ENCODE data around the gene RAB44. TPM values are rescaled to one million over a fixed set of nuclear protein-coding genes. Genes with fewer than 3 reads are reported as not detected.
A peak's percentile ranks its signal among the peaks of the same experiment; 100 is the strongest.

The RAB44 gene
- total RNA-seq, 2 donors from 2014 or later, result 0.08 to 0.30 TPM

DNA sequence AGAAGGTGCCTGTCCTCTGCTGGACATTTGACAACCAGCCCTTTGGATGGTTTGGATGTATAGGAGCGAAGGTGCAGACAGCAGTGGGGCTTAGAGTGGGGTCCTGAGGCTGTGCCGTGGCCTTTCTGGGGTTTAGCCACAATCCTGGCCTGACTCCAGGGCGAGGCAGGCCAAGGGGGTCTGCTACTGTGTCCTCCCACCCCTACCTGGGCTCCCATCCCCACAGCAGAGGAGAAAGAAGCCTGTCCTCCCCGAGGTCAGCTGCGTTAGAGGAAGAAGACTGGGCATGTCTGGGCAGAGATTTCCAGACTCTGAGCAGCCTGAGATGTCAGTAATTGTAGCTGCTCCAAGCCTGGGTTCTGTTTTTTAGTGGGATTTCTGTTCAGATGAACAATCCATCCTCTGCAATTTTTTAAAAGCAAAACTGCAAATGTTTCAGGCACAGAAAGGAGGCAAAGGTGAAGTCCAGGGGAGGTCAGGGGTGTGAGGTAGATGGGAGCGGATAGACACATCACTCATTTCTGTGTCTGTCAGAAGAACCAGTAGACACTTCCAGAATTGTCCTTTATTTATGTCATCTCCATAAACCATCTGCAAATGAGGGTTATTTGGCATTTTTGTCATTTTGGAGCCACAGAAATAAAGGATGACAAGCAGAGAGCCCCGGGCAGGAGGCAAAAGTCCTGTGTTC, 20.4 kb upstream of the RAB44 start:
- Histone ChIP-seq H3K27ac (peak overlapping the region; percentile 95), H3K36me3 (no peaks in the 10 kb centered on the region), H3K27me3 (no peaks in the 10 kb centered on the region), H3K4me3 (no peak overlapping the region), H3K4me1 (peaks cover 13% of the 10 kb centered on the region), H3K9me3 (no peaks in the 10 kb centered on the region), H3K9ac (ENCODE audit: low read depth in 2 of 2, low read length in 2 of 2) (peak overlapping the region in 1 of 2 donors; percentile 98)
- DNase-seq, result no peak
- TF ChIP-seq, protein P1, sequence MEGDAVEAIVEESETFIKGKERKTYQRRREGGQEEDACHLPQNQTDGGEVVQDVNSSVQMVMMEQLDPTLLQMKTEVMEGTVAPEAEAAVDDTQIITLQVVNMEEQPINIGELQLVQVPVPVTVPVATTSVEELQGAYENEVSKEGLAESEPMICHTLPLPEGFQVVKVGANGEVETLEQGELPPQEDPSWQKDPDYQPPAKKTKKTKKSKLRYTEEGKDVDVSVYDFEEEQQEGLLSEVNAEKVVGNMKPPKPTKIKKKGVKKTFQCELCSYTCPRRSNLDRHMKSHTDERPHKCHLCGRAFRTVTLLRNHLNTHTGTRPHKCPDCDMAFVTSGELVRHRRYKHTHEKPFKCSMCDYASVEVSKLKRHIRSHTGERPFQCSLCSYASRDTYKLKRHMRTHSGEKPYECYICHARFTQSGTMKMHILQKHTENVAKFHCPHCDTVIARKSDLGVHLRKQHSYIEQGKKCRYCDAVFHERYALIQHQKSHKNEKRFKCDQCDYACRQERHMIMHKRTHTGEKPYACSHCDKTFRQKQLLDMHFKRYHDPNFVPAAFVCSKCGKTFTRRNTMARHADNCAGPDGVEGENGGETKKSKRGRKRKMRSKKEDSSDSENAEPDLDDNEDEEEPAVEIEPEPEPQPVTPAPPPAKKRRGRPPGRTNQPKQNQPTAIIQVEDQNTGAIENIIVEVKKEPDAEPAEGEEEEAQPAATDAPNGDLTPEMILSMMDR (IDR thresholded peaks at IDR 0.05), result no peak
- intact Hi-C loops (cut with DNase I), result no loop called here

DNA sequence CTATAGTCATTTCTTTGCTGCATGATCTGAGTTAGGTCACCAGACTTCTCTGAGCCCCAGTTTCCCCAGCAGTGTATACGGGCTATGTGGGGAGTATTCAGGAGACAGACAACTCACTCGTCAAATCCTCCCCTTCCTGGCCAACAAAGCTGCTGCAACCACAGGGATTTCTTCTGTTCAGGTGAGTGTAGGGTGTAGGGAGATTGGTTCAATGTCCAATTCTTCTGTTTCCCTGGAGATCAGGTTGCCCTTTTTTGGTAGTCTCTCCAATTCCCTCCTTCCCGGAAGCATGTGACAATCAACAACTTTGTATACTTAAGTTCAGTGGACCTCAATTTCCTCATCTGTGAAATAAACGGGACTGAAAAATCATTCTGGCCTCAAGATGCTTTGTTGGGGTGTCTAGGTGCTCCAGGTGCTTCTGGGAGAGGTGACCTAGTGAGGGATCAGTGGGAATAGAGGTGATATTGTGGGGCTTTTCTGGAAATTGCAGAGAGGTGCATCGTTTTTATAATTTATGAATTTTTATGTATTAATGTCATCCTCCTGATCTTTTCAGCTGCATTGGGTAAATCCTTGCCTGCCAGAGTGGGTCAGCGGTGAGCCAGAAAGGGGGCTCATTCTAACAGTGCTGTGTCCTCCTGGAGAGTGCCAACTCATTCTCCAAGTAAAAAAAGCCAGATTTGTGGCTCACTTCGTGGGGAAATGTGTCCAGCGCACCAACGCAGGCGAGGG, 19.7 kb upstream of the RAB44 start:
- no peaks in the 10 kb centered on the region for H3K9me3 ChIP-seq
- TF ChIP-seq, protein P1 (IDR thresholded peaks at IDR 0.05), result no peak
- peak; percentile 52 for DNase-seq
- H3K27me3 ChIP-seq, result no peaks in the 10 kb centered on the region
- intact Hi-C loops (cut with DNase I), result no loop called here
- peaks cover 17% of the 10 kb centered on the region for H3K4me1 ChIP-seq
- peak overlapping the region; percentile 74 for H3K4me3 ChIP-seq
- peak overlapping the region in 1 of 2 donors; percentile 98 for H3K9ac ChIP-seq (ENCODE audit: low read depth in 2 of 2, low read length in 2 of 2)
- peak overlapping the region; percentile 95 for H3K27ac ChIP-seq
- H3K36me3 ChIP-seq, result no peaks in the 10 kb centered on the region

DNA sequence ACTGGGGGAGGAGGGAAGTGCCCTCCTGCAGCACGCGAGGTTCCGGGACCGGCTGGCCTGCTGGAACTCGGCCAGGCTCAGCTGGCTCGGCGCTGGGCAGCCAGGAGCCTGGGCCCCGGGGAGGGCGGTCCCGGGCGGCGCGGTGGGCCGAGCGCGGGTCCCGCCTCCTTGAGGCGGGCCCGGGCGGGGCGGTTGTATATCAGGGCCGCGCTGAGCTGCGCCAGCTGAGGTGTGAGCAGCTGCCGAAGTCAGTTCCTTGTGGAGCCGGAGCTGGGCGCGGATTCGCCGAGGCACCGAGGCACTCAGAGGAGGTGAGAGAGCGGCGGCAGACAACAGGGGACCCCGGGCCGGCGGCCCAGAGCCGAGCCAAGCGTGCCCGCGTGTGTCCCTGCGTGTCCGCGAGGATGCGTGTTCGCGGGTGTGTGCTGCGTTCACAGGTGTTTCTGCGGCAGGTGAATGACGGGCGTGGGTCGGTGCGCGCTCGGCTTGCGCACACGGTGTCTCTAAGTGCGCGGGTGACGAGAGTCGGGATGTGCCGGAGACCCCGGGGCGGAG, 19.1 kb upstream of the RAB44 start, which contains the start of gene CDKN1A:
CDKN1A (plus strand) TSS at position 227 of the 555 bp plus-strand sequence. CDS start 5,388 bp downstream, outside the sequence.
- intact Hi-C loops (cut with DNase I), result no loop called here
- H3K4me3 ChIP-seq, result peak within 1 kb of the TSS; percentile 74
- no peaks in the 10 kb centered on the region for H3K9me3 ChIP-seq
- H3K36me3 ChIP-seq, result no peaks in the 10 kb centered on the region
- H3K4me1 ChIP-seq, result peaks cover 20% of the 10 kb centered on the region
- peak within 1 kb of the TSS; percentile 95 for H3K27ac ChIP-seq
- no peaks in the 10 kb centered on the region for H3K27me3 ChIP-seq
- DNase-seq, result peak; percentile 96
- TF ChIP-seq, protein P1 (IDR thresholded peaks at IDR 0.05), result no peak
- H3K9ac ChIP-seq (ENCODE audit: low read depth in 2 of 2, low read length in 2 of 2), result peak within 1 kb of the TSS; percentile 89 to 98

- TF ChIP-seq, protein P1 (IDR thresholded peaks at IDR 0.05), result no peak
- Histone ChIP-seq H3K4me1 (peaks cover 22% of the 10 kb centered on the region), H3K27me3 (no peaks in the 10 kb centered on the region), H3K27ac (peak overlapping the region; percentile 95), H3K9me3 (no peaks in the 10 kb centered on the region), H3K4me3 (peak overlapping the region; percentile 74), H3K36me3 (peaks cover 4% of the 10 kb centered on the region), H3K9ac (ENCODE audit: low read depth in 2 of 2, low read length in 2 of 2) (peak overlapping the region; percentile 89 to 98)
- intact Hi-C loops (cut with DNase I), result no loop called here
- DNase-seq, result peak; percentile 68
These were observed 18.4 kb upstream of the RAB44 start for GRCh38 chr6:36679043-36679833.

Data from colonic mucosa (tissue), 4 donors.